GM12878 (cell line): ENCODE measurements around the gene FCGR3A. TPM values are rescaled to one million over a fixed set of nuclear protein-coding genes. Genes with fewer than 3 reads are reported as not detected.

ENCODE experiments used
- ATAC-seq: fragments of 200-7000 bp; cut with Tn5 transposase; 3 replicates; pipeline ENCODE4 v1.9.1; 2020; ENCODE audit warnings: mild to moderate bottlenecking, moderate library complexity
- BruUV-seq: library from RNA; stranded (reverse); fragments of 400-500 nt; replicated peaks from 2 replicates; lab custom pipeline; 2021; lab: Mats Ljungman, UMichigan
- CTCF ChIA-PET: fragments of 300-600 bp; sonication (Branson Sonifier 250); formaldehyde crosslinking; extraction: SDS; loops from one replicate; lab custom pipeline; 2021; ENCODE audit warnings: inconsistent platforms; lab: Yijun Ruan, JAX
- POLR2A ChIA-PET: fragments of 350-600 bp; formaldehyde crosslinking; extraction: SDS; loops from one replicate; lab custom pipeline; 2021; ENCODE audit warnings: inconsistent platforms; lab: Charles Lee
- RAD21 ChIA-PET: fragments of 300-600 bp; sonication (Branson Sonifier 250); formaldehyde crosslinking; loops from one replicate; lab custom pipeline; 2023; ENCODE audit warnings: antibody characterized with exemption; ENCODE audit not compliant: unreplicated experiment; lab: Charles Lee
- SMC1A ChIA-PET: fragments of 300-600 bp; sonication (Branson Sonifier 250); formaldehyde crosslinking; loops from one replicate; lab custom pipeline; 2023; ENCODE audit not compliant: unreplicated experiment, uncharacterized antibody; lab: Charles Lee
- DNase-seq: peaks from one replicate; pipeline ENCODE4 v3.0.0-alpha.2; 2011; ENCODE audit warnings: low read depth, low spot score
- FAIRE-seq: peaks from 3 replicates; lab custom pipeline; 2011; peaks lifted over from hg19 to GRCh38; lab: Jason Lieb, UNC
- H2AFZ ChIP-seq: 2 replicates; pipeline ENCODE4 v1.6.0; 2011; ENCODE audit warnings: low read depth, low read length, control low read depth; ENCODE audit not compliant: control insufficient read depth
- H3K27ac ChIP-seq: 2 replicates; pipeline ENCODE4 v1.5.1; 2011; ENCODE audit warnings: control low read depth; ENCODE audit not compliant: control insufficient read depth, insufficient read depth
- H3K27me3 ChIP-seq, 2 experiments: replicated peaks in 1 of 2; 2 replicates each; pipeline versions ENCODE4 v1.6.0 to v1.6.1; 2011; ENCODE audit warnings: low read length in 1 of 2; ENCODE audit not compliant: control insufficient read depth in 2 of 2, insufficient read depth in 2 of 2
- H3K36me3 ChIP-seq, 2 experiments: 2 replicates each; pipeline ENCODE4 v1.5.1; 2011; ENCODE audit warnings: low read length in 1 of 2; ENCODE audit not compliant: control insufficient read depth in 2 of 2, insufficient read depth in 2 of 2
- H3K4me1 ChIP-seq: 2 replicates; pipeline ENCODE4 v1.6.1; 2011; ENCODE audit warnings: mild to moderate bottlenecking, low read length, moderate library complexity, mixed read lengths; ENCODE audit not compliant: control insufficient read depth, insufficient read depth
- H3K4me2 ChIP-seq: 2 replicates; pipeline ENCODE4 v1.6.0; 2011; ENCODE audit warnings: control low read depth; ENCODE audit not compliant: control insufficient read depth, insufficient read depth
- H3K4me3 ChIP-seq: fragments of 200-600 bp; sonication (generic); 2 replicates; pipeline ENCODE4 v1.5.1; 2016
- H3K79me2 ChIP-seq: 2 replicates; pipeline ENCODE4 v1.6.0; 2011; ENCODE audit warnings: low read length; ENCODE audit not compliant: control insufficient read depth, insufficient read depth
- H3K9ac ChIP-seq: 2 replicates; pipeline ENCODE4 v1.8.0; 2011; ENCODE audit warnings: low read length, control low read depth, mixed read lengths; ENCODE audit not compliant: control insufficient read depth, insufficient read depth
- H3K9me3 ChIP-seq: replicated peaks from 3 replicates; pipeline ENCODE4 v1.5.1; 2011; ENCODE audit warnings: mild to moderate bottlenecking, low read length; ENCODE audit not compliant: control insufficient read depth, insufficient read depth
- H4K20me1 ChIP-seq: 2 replicates; pipeline ENCODE4 v1.6.0; 2011; ENCODE audit not compliant: control insufficient read depth, insufficient read depth
- CREB1 ChIP-seq: IDR thresholded peaks from 2 replicates; pipeline ENCODE4 v1.6.1; 2012; ENCODE audit warnings: low read depth, mild to moderate bottlenecking, inconsistent platforms
- IKZF1 ChIP-seq: fragments of 450-650 bp; conservative IDR thresholded peaks from 2 replicates; pipeline ENCODE4 v1.6.1; 2017; ENCODE audit warnings: antibody characterized with exemption, mild to moderate bottlenecking
- IRF4 ChIP-seq: IDR thresholded peaks from 2 replicates; pipeline ENCODE4 v1.6.1; 2011; ENCODE audit warnings: low read depth, low read length
- JUNB ChIP-seq: IDR thresholded peaks from 2 replicates; pipeline ENCODE4 v1.6.1; 2016; ENCODE audit warnings: antibody characterized with exemption, mild to moderate bottlenecking
- NFIC ChIP-seq: IDR thresholded peaks from 2 replicates; pipeline ENCODE4 v1.6.1; 2012; ENCODE audit warnings: low read depth, mild to moderate bottlenecking, inconsistent platforms, low read length, moderate library complexity
- NR2F1 ChIP-seq: fragments of 450-650 bp; conservative IDR thresholded peaks from 2 replicates; pipeline ENCODE4 v1.6.1; 2017; ENCODE audit warnings: mild to moderate bottlenecking
- RUNX3 ChIP-seq: IDR thresholded peaks from 2 replicates; pipeline ENCODE4 v1.6.1; 2012; ENCODE audit warnings: low read length, inconsistent platforms
- SPI1 ChIP-seq: IDR thresholded peaks from 2 replicates; pipeline ENCODE4 v1.6.1; 2011; ENCODE audit warnings: low read depth, mild to moderate bottlenecking, low read length, moderate library complexity, borderline replicate concordance; ENCODE audit not compliant: insufficient read depth
- TCF12 ChIP-seq: IDR thresholded peaks from 2 replicates; pipeline ENCODE4 v1.6.1; 2011; ENCODE audit warnings: low read depth, mild to moderate bottlenecking, low read length
- YBX1 ChIP-seq: fragments of 450-650 bp; IDR thresholded peaks from 2 replicates; pipeline ENCODE4 v1.6.1; 2016; ENCODE audit warnings: antibody characterized with exemption
- WGBS: methylation state at CpG from one replicate; pipeline ENCODE4 v1.1.6; 2016; ENCODE audit warnings: low lambda C conversion rate; ENCODE audit not compliant: insufficient replicate concordance, insufficient coverage; ENCODE audit errors: missing lambda C conversion rate; 5-methylcytosine and 5-hydroxymethylcytosine counted together
- in situ Hi-C: fragments of 300-500 bp; cut with MboI; formaldehyde crosslinking; loops from 9 replicates; pipeline ENCODE4 v1.14.3; 2018; ENCODE audit warnings: mixed read lengths
- intact Hi-C: fragments of 100-400 bp; cut with micrococcal nuclease; formaldehyde crosslinking; loops from one replicate; pipeline ENCODE4 v1.14.2; 2022; ENCODE audit not compliant: unreplicated experiment
- polyA plus RNA-seq, 11 experiments: library from polyadenylated mRNA; depleted of rRNA in 4 of 11; unstranded in 6 of 11; stranded (reverse) in 5 of 11; fragments of >200 nt; fragmentation: Nextera tagmentation in 4 of 11; fragmentation: Illumina TruSeq in 1 of 11; extraction: Ambion mirVana in 4 of 11; extraction: Trizol in 1 of 11; gene quantifications; 1 replicate in 1 of 11; 2 replicates in 10 of 11; pipeline versions ENCODE4 v1.2.1 to v1.2.3, GENCODE V29; 2011 to 2016; ENCODE audit warnings: inconsistent platforms in 2 of 11, missing spikeins in 2 of 11, low read depth in 1 of 11
- total RNA-seq, 4 experiments: library from RNA; depleted of rRNA in 3 of 4; stranded (reverse); fragments of >200 nt in 3 of 4; fragmentation: Illumina TruSeq in 1 of 4; extraction: Trizol in 1 of 4; gene quantifications; 2 replicates each; pipeline versions ENCODE4 v1.2.1 to v1.2.3, GENCODE V29; 2013 to 2021
- TF ChIP-seq, protein P1 (sequence below): IDR thresholded peaks from 2 replicates; pipeline ENCODE4 v1.6.1; 2012; ENCODE audit warnings: mild to moderate bottlenecking, low read depth, low read length
- TF ChIP-seq, protein P2 (sequence below): fragments of 450-650 bp; IDR thresholded peaks from 2 replicates; pipeline ENCODE4 v1.6.1; 2017; ENCODE audit warnings: mild to moderate bottlenecking, moderate library complexity

Gene FCGR3A
- total and polyA plus RNA-seq, 10 of the 15 experiments (the other 5 are each of a cell fraction or from before 2014, with no cell fraction given), result 0.09 to 0.10 TPM; not detected in 8

DNA sequence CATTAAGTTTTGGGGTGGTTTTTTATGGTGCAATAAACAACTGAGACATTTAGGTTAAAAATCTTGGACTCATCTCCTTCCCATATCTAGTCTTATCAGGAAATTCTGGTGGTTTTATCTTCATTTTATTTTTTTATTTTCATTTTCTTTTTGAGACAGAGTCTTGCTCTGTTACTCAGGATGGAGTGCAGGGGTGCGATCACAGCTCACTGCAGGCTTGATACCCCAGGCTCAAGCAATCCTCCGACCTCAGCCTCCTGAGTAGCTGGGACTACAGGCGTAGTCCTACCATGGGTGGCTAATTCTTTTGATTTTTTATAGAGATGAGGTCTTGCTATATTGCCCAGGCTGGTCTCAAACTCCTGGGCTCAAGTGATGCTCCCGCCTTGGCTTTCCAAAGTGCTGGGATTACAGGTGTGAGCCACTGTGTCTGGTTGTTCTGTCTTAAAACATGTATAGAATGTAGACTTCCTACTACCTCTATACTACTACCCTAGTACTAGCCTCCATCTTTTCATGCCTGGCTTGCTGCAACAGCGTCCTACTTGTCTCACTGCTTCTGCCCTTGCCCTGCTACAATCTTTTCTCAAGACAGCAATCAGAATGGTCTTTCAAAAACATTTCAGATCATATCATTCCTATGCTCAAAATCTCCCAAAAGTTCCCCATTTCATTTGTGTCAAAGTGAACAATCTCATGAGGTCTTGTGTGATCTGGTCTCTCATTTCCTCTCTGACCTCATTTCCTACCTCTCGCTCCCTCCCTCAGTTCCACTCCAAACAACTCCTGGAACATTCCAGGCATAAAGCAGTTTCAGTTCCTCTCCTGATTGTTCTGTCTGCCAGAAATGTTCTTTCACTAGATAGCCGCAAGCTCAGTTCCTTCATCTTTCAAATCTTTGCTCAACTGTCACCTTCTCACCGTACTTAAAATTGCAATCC lies 50.2 kb downstream of the FCGR3A start:
- ChIA-PET CTCF (no interaction called here), RAD21 (no interaction called here), POLR2A (no interaction called here), SMC1A (interaction anchor here (1.0 kb wide), 1 partner anchor 14 kb away, joined by 4 read pairs; no protein-coding TSS in a partner anchor)
- H3K79me2 ChIP-seq, result no peaks in the 10 kb centered on the region
- no peak overlapping the region; the same call in none of the 2 replicates for H2AFZ ChIP-seq
- H4K20me1 ChIP-seq, result no peaks in the 10 kb centered on the region
- DNase-seq, result peak; percentile 20
- no peak overlapping the region for H3K4me3 ChIP-seq
- 37% methylated on average over 8 of the region's 8 CpGs for WGBS
- no peak overlapping the region for H3K9ac ChIP-seq
- no peaks in the 10 kb centered on the region for H3K36me3 ChIP-seq
- no peaks in the 10 kb centered on the region for H3K27me3 ChIP-seq
- no TSS peak for BruUV-seq
- H3K9me3 ChIP-seq, result no peaks in the 10 kb centered on the region
- H3K4me1 ChIP-seq, result no peaks in the 10 kb centered on the region
- 0 out of 2 replicates have a peak overlapping the region, but pooled peaks have one; percentile 41 for H3K4me2 ChIP-seq
- peak; percentile 44 for ATAC-seq
- no peak for FAIRE-seq
- in situ Hi-C loops (no loop called here), intact Hi-C loops (no loop called here)
- no peak overlapping the region for H3K27ac ChIP-seq
- TF ChIP-seq JUNB (peak; percentile 47; the same call in 1 of the 2 replicates), IKZF1 (peak; percentile 80), TCF12 (no peak), RUNX3 (peak; percentile 68), NFIC (peak; percentile 85; the same call in 1 of the 2 replicates), SPI1 (peak; percentile 89), CREB1 (peak; percentile 39; the same call in 1 of the 2 replicates), IRF4 (0 out of 2 replicates have a peak, but pooled peaks have one; percentile 43), YBX1 (no peak), NR2F1 (no peak)
- TF ChIP-seq, protein P1, sequence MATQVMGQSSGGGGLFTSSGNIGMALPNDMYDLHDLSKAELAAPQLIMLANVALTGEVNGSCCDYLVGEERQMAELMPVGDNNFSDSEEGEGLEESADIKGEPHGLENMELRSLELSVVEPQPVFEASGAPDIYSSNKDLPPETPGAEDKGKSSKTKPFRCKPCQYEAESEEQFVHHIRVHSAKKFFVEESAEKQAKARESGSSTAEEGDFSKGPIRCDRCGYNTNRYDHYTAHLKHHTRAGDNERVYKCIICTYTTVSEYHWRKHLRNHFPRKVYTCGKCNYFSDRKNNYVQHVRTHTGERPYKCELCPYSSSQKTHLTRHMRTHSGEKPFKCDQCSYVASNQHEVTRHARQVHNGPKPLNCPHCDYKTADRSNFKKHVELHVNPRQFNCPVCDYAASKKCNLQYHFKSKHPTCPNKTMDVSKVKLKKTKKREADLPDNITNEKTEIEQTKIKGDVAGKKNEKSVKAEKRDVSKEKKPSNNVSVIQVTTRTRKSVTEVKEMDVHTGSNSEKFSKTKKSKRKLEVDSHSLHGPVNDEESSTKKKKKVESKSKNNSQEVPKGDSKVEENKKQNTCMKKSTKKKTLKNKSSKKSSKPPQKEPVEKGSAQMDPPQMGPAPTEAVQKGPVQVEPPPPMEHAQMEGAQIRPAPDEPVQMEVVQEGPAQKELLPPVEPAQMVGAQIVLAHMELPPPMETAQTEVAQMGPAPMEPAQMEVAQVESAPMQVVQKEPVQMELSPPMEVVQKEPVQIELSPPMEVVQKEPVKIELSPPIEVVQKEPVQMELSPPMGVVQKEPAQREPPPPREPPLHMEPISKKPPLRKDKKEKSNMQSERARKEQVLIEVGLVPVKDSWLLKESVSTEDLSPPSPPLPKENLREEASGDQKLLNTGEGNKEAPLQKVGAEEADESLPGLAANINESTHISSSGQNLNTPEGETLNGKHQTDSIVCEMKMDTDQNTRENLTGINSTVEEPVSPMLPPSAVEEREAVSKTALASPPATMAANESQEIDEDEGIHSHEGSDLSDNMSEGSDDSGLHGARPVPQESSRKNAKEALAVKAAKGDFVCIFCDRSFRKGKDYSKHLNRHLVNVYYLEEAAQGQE, result no peak
- TF ChIP-seq, protein P2, sequence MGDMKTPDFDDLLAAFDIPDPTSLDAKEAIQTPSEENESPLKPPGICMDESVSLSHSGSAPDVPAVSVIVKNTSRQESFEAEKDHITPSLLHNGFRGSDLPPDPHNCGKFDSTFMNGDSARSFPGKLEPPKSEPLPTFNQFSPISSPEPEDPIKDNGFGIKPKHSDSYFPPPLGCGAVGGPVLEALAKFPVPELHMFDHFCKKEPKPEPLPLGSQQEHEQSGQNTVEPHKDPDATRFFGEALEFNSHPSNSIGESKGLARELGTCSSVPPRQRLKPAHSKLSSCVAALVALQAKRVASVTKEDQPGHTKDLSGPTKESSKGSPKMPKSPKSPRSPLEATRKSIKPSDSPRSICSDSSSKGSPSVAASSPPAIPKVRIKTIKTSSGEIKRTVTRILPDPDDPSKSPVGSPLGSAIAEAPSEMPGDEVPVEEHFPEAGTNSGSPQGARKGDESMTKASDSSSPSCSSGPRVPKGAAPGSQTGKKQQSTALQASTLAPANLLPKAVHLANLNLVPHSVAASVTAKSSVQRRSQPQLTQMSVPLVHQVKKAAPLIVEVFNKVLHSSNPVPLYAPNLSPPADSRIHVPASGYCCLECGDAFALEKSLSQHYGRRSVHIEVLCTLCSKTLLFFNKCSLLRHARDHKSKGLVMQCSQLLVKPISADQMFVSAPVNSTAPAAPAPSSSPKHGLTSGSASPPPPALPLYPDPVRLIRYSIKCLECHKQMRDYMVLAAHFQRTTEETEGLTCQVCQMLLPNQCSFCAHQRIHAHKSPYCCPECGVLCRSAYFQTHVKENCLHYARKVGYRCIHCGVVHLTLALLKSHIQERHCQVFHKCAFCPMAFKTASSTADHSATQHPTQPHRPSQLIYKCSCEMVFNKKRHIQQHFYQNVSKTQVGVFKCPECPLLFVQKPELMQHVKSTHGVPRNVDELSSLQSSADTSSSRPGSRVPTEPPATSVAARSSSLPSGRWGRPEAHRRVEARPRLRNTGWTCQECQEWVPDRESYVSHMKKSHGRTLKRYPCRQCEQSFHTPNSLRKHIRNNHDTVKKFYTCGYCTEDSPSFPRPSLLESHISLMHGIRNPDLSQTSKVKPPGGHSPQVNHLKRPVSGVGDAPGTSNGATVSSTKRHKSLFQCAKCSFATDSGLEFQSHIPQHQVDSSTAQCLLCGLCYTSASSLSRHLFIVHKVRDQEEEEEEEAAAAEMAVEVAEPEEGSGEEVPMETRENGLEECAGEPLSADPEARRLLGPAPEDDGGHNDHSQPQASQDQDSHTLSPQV, result no peak
